Activated B cell treated with CpG ODN at 0.5 μM for 24 hours (primary cell): ENCODE results near the gene C11orf86. TPM values are rescaled to one million over a fixed set of nuclear protein-coding genes. Genes with fewer than 3 reads are reported as not detected.

ENCODE experiments used
- ATAC-seq: fragments of 200-7000 bp; cut with Tn5 transposase; one replicate; pipeline ENCODE4 v1.10.0; 2021; ENCODE audit warnings: low read depth, mild to moderate bottlenecking, moderate library complexity
- CTCF ChIA-PET: fragments of 350-600 bp; sonication (Branson Sonifier 250); formaldehyde crosslinking; loops from one replicate; lab custom pipeline; 2021; ENCODE audit warnings: antibody characterized with exemption; lab: Charles Lee
- POLR2A ChIA-PET: fragments of 350-600 bp; sonication (Branson Sonifier 250); formaldehyde crosslinking; loops from one replicate; lab custom pipeline; 2021; ENCODE audit warnings: antibody characterized with exemption; lab: Charles Lee
- DNase-seq: peaks from one replicate; pipeline ENCODE4 v3.0.0; 2022
- H3K27ac Mint-ChIP-seq: one replicate; pipeline ENCODE4 v1.8.0; 2020; ENCODE audit warnings: mixed read lengths
- H3K27me3 Mint-ChIP-seq: one replicate; pipeline ENCODE4 v1.8.0; 2021; ENCODE audit warnings: mixed read lengths
- H3K36me3 Mint-ChIP-seq: one replicate; pipeline ENCODE4 v1.8.0; 2021; ENCODE audit warnings: low read depth, mixed read lengths
- H3K4me1 Mint-ChIP-seq: one replicate; pipeline ENCODE4 v1.8.0; 2021; ENCODE audit warnings: mixed read lengths
- H3K4me3 Mint-ChIP-seq: one replicate; pipeline ENCODE4 v1.8.0; 2020; ENCODE audit warnings: mild to moderate bottlenecking, mixed read lengths
- H3K9me3 Mint-ChIP-seq: one replicate; pipeline ENCODE4 v1.8.0; 2020; ENCODE audit warnings: mixed read lengths
- intact Hi-C: fragments of 100-400 bp; cut with micrococcal nuclease; formaldehyde crosslinking; loops from one replicate; pipeline ENCODE4 v1.15.1; 2024
- total RNA-seq: library from RNA; stranded (reverse); gene quantifications from 2 replicates; pipeline ENCODE4 v1.2.3, GENCODE V29; 2022
- TF ChIP-seq, protein P1 (sequence below): fragments of 200-600 bp; IDR thresholded peaks from one replicate; pipeline ENCODE4 v1.8.0; 2022; ENCODE audit warnings: antibody characterized with exemption, mild to moderate bottlenecking

C11orf86 gene
- total RNA-seq, 1 donor from 2014 or later, result not detected

DNA sequence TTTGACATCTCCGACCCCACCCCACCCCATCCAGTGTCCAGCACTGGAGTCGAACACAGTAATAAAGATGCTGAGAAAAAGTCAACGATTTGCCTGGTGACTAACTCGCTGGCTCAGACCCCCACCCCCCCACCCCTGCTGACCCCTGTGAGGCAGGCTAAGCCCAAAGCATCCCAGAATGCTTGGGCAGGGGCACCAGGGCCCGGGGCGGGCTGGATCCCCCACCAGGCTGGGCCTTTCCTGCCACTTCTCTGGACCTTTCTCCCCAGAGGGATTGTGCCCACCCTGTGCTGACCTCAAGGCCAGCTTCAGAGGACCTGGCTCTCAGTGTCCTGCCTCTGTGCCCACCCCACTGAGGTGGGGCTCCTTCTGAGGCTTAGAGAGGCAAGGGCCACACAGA lies 1.8 kb downstream of the C11orf86 start:
- Mint-ChIP-seq H3K27me3 (peaks cover 12% of the 10 kb centered on the region), H3K4me1 (no peaks in the 10 kb centered on the region), H3K9me3 (peaks cover 3% of the 10 kb centered on the region), H3K27ac (no peak overlapping the region), H3K36me3 (no peaks in the 10 kb centered on the region), H3K4me3 (no peak overlapping the region)
- intact Hi-C loops, result no loop called here
- no peak for ATAC-seq
- no peak for DNase-seq
- TF ChIP-seq, protein P1, sequence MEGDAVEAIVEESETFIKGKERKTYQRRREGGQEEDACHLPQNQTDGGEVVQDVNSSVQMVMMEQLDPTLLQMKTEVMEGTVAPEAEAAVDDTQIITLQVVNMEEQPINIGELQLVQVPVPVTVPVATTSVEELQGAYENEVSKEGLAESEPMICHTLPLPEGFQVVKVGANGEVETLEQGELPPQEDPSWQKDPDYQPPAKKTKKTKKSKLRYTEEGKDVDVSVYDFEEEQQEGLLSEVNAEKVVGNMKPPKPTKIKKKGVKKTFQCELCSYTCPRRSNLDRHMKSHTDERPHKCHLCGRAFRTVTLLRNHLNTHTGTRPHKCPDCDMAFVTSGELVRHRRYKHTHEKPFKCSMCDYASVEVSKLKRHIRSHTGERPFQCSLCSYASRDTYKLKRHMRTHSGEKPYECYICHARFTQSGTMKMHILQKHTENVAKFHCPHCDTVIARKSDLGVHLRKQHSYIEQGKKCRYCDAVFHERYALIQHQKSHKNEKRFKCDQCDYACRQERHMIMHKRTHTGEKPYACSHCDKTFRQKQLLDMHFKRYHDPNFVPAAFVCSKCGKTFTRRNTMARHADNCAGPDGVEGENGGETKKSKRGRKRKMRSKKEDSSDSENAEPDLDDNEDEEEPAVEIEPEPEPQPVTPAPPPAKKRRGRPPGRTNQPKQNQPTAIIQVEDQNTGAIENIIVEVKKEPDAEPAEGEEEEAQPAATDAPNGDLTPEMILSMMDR, result no peak
- ChIA-PET POLR2A (no interaction called here), CTCF (no interaction called here)

DNA sequence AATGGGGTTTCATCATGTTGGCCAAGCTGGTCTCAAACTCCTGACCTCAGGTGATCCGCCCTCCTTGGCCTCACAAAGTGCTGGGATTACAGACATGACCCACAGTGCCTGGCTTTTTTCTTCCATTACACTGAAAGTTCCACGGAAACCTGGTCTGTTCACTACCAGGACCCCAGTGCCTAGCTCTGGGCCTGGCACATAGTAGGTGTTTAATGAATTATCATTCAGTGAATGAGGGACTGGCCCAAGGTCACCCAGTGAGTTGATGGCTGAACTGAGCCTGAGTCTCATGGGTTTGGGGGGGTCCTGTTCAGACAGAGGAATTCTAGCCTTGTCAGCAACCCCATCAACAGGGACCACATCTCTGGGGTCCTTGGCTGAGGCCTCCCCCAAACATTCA lies 3.1 kb downstream of the C11orf86 start:
- Mint-ChIP-seq H3K9me3 (peaks cover 3% of the 10 kb centered on the region), H3K27me3 (peaks cover 18% of the 10 kb centered on the region), H3K4me1 (no peaks in the 10 kb centered on the region), H3K27ac (no peak overlapping the region), H3K36me3 (no peaks in the 10 kb centered on the region), H3K4me3 (no peak overlapping the region)
- ChIA-PET POLR2A (no interaction called here), CTCF (no interaction called here)
- DNase-seq (no peak), ATAC-seq (no peak)
- TF ChIP-seq, protein P1, result no peak
- intact Hi-C loops, result no loop called here

DNA sequence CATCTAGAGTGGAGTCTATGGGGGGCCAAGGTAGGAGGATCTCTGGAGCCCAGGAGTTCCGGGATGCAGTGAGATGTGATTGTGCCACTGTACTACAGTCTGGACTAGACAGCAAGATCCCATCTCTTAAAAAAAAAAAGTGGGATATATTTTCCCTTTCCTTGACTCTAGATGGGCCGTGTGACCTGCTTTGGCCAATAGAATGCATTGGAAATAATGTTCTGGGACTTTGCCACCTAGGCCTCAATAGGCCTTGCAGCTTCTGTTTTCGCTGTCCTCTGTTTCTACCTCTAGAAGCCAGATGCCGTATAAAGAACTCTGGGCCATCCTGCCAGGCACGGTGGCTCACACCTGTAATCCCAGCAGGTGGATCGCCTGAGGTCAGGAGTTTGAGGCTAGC lies 3.6 kb downstream of the C11orf86 start:
- Mint-ChIP-seq H3K9me3 (peaks cover 3% of the 10 kb centered on the region), H3K4me1 (no peaks in the 10 kb centered on the region), H3K27me3 (peaks cover 18% of the 10 kb centered on the region), H3K36me3 (no peaks in the 10 kb centered on the region), H3K4me3 (no peak overlapping the region), H3K27ac (no peak overlapping the region)
- ATAC-seq (no peak), DNase-seq (no peak)
- intact Hi-C loops, result no loop called here
- TF ChIP-seq, protein P1, result no peak
- ChIA-PET POLR2A (no interaction called here), CTCF (no interaction called here)

DNA sequence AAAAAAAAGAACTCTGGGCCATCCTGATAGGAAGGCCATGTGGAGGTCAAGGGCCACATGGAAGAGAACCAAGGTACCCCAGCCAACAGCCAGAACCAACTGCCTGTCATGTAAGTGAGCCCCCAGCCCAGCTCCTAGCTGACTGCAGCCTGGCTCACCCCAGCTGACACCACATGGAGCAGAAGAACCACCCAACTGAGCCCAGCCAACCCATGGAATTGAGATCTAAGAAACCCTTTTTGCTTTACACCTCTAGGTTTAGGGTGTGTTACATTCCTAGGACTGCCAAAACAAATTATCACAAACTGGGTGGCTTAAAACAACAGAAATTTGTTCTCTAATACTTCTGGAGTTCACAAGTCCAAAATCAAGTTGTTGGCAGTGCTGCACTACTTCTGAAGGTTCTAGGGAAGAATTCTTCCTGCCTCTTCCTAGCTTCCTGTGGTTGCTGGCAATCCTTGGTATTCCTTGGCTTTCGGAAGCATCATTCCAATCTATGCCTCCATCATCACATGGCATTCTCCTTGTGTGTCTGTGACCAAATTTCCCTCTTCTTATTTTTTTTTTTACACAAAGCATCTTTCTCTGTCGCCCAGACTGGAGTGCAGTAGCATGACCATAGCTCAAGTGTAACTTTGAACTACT lies 4.4 kb downstream of the C11orf86 start:
- CTCF ChIA-PET, result no interaction called here
- H3K27me3 Mint-ChIP-seq, result peaks cover 21% of the 10 kb centered on the region
- no peak for DNase-seq
- TF ChIP-seq, protein P1, result no peak
- POLR2A ChIA-PET, result no interaction called here
- H3K4me3 Mint-ChIP-seq, result no peak overlapping the region
- no peaks in the 10 kb centered on the region for H3K36me3 Mint-ChIP-seq
- H3K9me3 Mint-ChIP-seq, result peaks cover 3% of the 10 kb centered on the region
- intact Hi-C loops, result no loop called here
- H3K27ac Mint-ChIP-seq, result no peak overlapping the region
- ATAC-seq, result no peak
- H3K4me1 Mint-ChIP-seq, result no peaks in the 10 kb centered on the region

DNA sequence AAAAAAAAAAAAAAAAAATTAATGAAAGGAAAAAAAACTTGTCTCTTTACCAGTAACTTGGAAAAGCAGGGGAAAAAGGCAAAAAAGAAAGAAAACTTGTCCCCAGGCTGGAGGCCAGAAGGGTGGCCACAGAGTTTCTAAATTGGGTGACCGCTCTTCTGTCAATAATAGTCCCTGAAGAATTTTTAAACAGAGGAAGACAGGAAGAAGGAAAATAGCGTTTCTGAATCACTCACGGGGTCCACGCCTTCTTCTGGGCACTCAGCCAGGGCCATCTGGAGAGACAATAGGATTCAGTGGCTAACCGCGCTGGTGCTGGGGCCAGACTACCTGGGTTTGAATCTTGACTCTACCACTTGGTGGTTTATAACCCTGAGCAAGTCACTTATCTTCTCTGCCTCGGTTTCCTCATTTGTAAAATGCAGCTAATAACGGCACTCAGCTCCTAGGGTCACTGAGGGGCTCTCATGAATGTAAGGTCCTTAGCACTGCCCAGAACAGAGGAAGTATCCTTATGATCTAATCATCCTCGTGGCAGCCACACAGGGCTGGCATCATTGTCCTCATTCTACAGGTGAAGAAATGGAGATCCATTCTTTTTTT lies 7.0 kb downstream of the C11orf86 start:
- CTCF ChIA-PET, result no interaction called here
- no peak for ATAC-seq
- TF ChIP-seq, protein P1, result no peak
- H3K27ac Mint-ChIP-seq, result no peak overlapping the region
- peaks cover 22% of the 10 kb centered on the region for H3K27me3 Mint-ChIP-seq
- H3K4me1 Mint-ChIP-seq, result no peaks in the 10 kb centered on the region
- no peaks in the 10 kb centered on the region for H3K36me3 Mint-ChIP-seq
- DNase-seq, result no peak
- H3K4me3 Mint-ChIP-seq, result no peak overlapping the region
- POLR2A ChIA-PET, result no interaction called here
- intact Hi-C loops, result no loop called here
- peaks cover 3% of the 10 kb centered on the region for H3K9me3 Mint-ChIP-seq
